ENCODE results near the gene WDR91.

The WDR91 gene

GRCh38 chr7:135195968-135196629, 15.2 kb downstream of the WDR91 start:
- no peak for DNase-seq

- no peak for DNase-seq
Measured at GRCh38 chr7:135195156-135195555, 16.2 kb downstream of the WDR91 start.

- no peak for DNase-seq
Measured at GRCh38 chr7:135194494-135195095, 16.7 kb downstream of the WDR91 start.

- DNase-seq: no peak
Measured at GRCh38 chr7:135193615-135194081, 17.7 kb downstream of the WDR91 start.

- no peak for DNase-seq
Measured at GRCh38 chr7:135192914-135193536, 18.3 kb downstream of the WDR91 start.

GRCh38 chr7:135190703-135191102, 20.6 kb downstream of the WDR91 start:
- no peak for DNase-seq

- no peak for DNase-seq
Measured at GRCh38 chr7:135189961-135190360, 21.4 kb downstream of the WDR91 start.

- DNase-seq: no peak
Measured at GRCh38 chr7:135189221-135189662, 22.1 kb downstream of the WDR91 start.

- DNase-seq: no peak
Measured at GRCh38 chr7:135188298-135188984, 22.9 kb downstream of the WDR91 start.

GRCh38 chr7:135186841-135187253, 24.5 kb downstream of the WDR91 start:
- DNase-seq: no peak

- DNase-seq: no peak
Measured at GRCh38 chr7:135186261-135186540, 25.1 kb downstream of the WDR91 start.

GRCh38 chr7:135185471-135186260, 25.7 kb downstream of the WDR91 start:
- no peak for DNase-seq

- DNase-seq: no peak
Measured at GRCh38 chr7:135184254-135184841, 27.0 kb downstream of the WDR91 start.

GRCh38 chr7:135183478-135183877, 27.8 kb downstream of the WDR91 start:
- no peak for DNase-seq

- no peak for DNase-seq
Measured at GRCh38 chr7:135181929-135182678, 29.2 kb downstream of the WDR91 start.

- no peak for DNase-seq
Measured at GRCh38 chr7:135181261-135181928, 29.9 kb downstream of the WDR91 start.

- DNase-seq: no peak
Measured at GRCh38 chr7:135180122-135180521, 31.2 kb downstream of the WDR91 start.

- DNase-seq: no peak
Measured at GRCh38 chr7:135179321-135179925, 31.9 kb downstream of the WDR91 start.

- no peak for DNase-seq
Measured at GRCh38 chr7:135178364-135178763, 33.0 kb downstream of the WDR91 start.

GRCh38 chr7:135177028-135177696, 34.2 kb downstream of the WDR91 start:
- no peak for DNase-seq

Measured in activated CD4-positive, alpha-beta T cell treated with anti-CD3 and anti-CD28 coated beads for 1 hour (primary cell).